Adrenal gland (tissue), 12 donors: ENCODE measurements around the gene IDH2. TPM values are rescaled to one million over a fixed set of nuclear protein-coding genes. Genes with fewer than 3 reads are reported as not detected.

Experiments used
- DNase-seq, 7 donors: peaks; one replicate each; pipeline ENCODE4 v3.0.0-alpha.2; 2019 to 2020
- H3K27ac ChIP-seq, 5 donors: fragments of 200-600 bp; sonication (generic) in 4 of 5; 1 replicate in 3 of 5; 2 replicates in 2 of 5; pipeline versions ENCODE4 v1.5.1 to v1.8.0; 2016 to 2020; ENCODE audit warnings: mild to moderate bottlenecking in 1 of 5
- H3K27me3 ChIP-seq: fragments of 200-600 bp; 2 replicates; pipeline ENCODE4 v1.8.0; 2021
- H3K36me3 ChIP-seq, 2 donors: fragments of 200-600 bp; replicated peaks in 1 of 2; 1 replicate in 1 of 2; 2 replicates in 1 of 2; pipeline versions ENCODE4 v1.5.1 to v1.8.0; 2018 to 2022
- H3K4me1 ChIP-seq, 2 donors: fragments of 200-600 bp; replicated peaks in 1 of 2; 1 replicate in 1 of 2; 2 replicates in 1 of 2; pipeline versions ENCODE4 v1.5.1 to v1.8.0; 2018 to 2021
- H3K4me3 ChIP-seq, 4 donors: fragments of 200-600 bp; sonication (generic) in 3 of 4; one replicate each; pipeline ENCODE4 v1.5.1; 2016 to 2018
- H3K9me3 ChIP-seq, 3 donors: fragments of 200-600 bp; sonication (generic) in 1 of 3; replicated peaks in 1 of 3; 1 replicate in 2 of 3; 2 replicates in 1 of 3; pipeline versions ENCODE4 v1.5.1 to v1.8.0; 2016 to 2021
- CTCF ChIP-seq, 6 experiments: fragments of 450-650 bp in 4 of 6; fragments of 200-600 bp in 2 of 6; sonication (generic) in 1 of 6; IDR thresholded peaks; 1 replicate in 5 of 6; 2 replicates in 1 of 6; pipeline versions ENCODE4 v1.5.1 to v1.8.0; 2016 to 2021; ENCODE audit warnings: antibody characterized with exemption in 6 of 6, mild to moderate bottlenecking in 2 of 6, moderate library complexity in 1 of 6
- POLR2A ChIP-seq, 2 donors: fragments of 450-650 bp; IDR thresholded peaks; one replicate each; pipeline ENCODE4 v1.6.1; 2017; ENCODE audit warnings: antibody characterized with exemption in 2 of 2, mild to moderate bottlenecking in 2 of 2, moderate library complexity in 1 of 2
- WGBS, 4 donors: extraction: QIAGEN DNeasy Blood & Tissue Kit in 2 of 4; methylation state at CpG; one replicate each; pipeline versions ENCODE4 v1.1.5 to v1.1.7; 2013 to 2017; 5-methylcytosine and 5-hydroxymethylcytosine counted together
- intact Hi-C, 2 donors: fragments of 100-400 bp; cut with DNase I; formaldehyde crosslinking; loops; one replicate each; pipeline versions ENCODE4 v1.14.1 to v1.15.0; 2022 to 2023
- polyA plus RNA-seq, 3 donors: library from polyadenylated mRNA; stranded (reverse); fragments of 200-250 nt in 2 of 3; fragments of 350-450 nt in 1 of 3; fragmentation: Illumina TruSeq in 1 of 3; extraction: RNeasy Lipid Tissue Mini Kit (QIAGEN cat#74804) in 1 of 3; gene quantifications; one replicate each; pipeline ENCODE4 v1.2.3, GENCODE V29; 2013 to 2014
- total RNA-seq, 9 donors: library from RNA; depleted of rRNA in 4 of 9; stranded (reverse); fragments of >200 nt in 4 of 9; fragments of 120-200 nt in 1 of 9; fragmentation: NEBNext Ultra II Directional in 1 of 9; extraction: Animal tissue kit (Norgen Biotek cat#: 25700) in 1 of 9; gene quantifications; one replicate each; pipeline versions ENCODE4 v1.1.0 to v1.2.4, GENCODE V29; 2013 to 2023
- donor health status: healthy with polysubstance abuse.
- donor health status: Bipolar disorder and iron deficiency.
- donor health status: DM: yes; HTN: yes; CAD: no.
- donor health status: DM: no; HTN: no; CAD: no.
- donor health status: DM: no; HTN: no; CAD: no.
- donor health status: DM: yes; HTN: yes; CAD: no.

The IDH2 gene
- total and polyA plus RNA-seq, 12 donors = 10.3 to 33.6 (median 19.3) TPM

GRCh38 chr15:90060797-90061196, 41.5 kb downstream of the IDH2 start:
- intact Hi-C loops = no loop called here
- H3K4me1 ChIP-seq = peaks cover 13 to 37% of the 10 kb centered on the region in 2 donors
- peak overlapping the region in 1 of 5 donors; percentile 63 for H3K27ac ChIP-seq
- H3K27me3 ChIP-seq = no peaks in the 10 kb centered on the region
- H3K9me3 ChIP-seq = no peaks in the 10 kb centered on the region
- H3K4me3 ChIP-seq = no peak overlapping the region
- WGBS, 4 donors = 49 to 60% (median 54%) methylated on average over 3 of the region's 3 CpGs
- DNase-seq = peak in 1 of 7 donors; percentile 13
- TF ChIP-seq CTCF (IDR thresholded peaks at IDR 0.05) (no peak), POLR2A (IDR thresholded peaks at IDR 0.05) (no peak)
- no peaks in the 10 kb centered on the region for H3K36me3 ChIP-seq

DNA sequence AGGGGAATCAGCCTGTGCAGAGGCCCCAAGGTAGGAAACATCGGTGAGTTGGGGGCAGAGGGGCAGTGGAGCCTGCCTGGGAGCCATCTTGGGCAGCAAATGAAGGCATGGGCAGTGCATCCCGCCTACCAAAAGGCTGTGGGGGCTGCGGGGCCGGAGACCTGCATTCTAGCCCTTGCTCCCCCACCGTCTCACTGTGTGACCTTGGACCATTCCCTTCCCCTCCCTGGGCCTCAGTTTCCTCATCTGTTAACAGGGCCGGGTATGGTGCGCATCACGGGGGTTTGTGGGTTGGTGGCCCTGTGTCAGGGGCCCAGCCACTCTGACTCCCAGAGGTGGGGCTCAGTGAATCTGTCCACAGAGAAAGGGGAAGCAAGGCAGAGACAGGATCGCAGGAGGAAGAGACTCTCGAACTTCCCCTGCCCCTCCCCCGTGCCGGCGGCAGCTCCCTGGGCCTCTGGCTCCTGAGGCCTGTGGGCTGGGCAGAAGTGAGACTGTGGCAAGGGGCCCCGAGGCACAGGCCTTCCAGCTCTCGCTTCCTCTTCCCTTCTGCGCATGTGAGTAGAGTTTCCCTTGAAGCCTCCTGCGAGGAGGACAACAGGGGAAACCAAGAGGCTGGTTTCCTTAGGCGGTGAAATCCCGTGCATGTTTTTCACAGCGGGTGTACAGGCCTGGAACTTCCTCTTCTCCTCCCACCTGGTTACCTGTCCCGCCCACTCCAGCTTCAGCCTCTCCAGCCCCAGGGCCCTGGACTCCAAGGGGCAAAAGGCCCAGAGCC, 42.9 kb downstream of the IDH2 start:
- peak; percentile 67 to 81 (median 71) for DNase-seq

GRCh38 chr15:90058775-90059174, 43.5 kb downstream of the IDH2 start:
- Histone ChIP-seq H3K4me1 (peaks cover 13 to 31% of the 10 kb centered on the region in 2 donors), H3K9me3 (no peaks in the 10 kb centered on the region), H3K36me3 (no peaks in the 10 kb centered on the region), H3K4me3 (no peak overlapping the region), H3K27ac (peak overlapping the region in 2 of 5 donors; percentile 63 to 88), H3K27me3 (no peaks in the 10 kb centered on the region)
- intact Hi-C loops = no loop called here
- no peak for DNase-seq
- 87 to 93% (median 89%) methylated on average over 5 of the region's 5 CpGs for WGBS, 4 donors
- no peak for TF ChIP-seq CTCF (IDR thresholded peaks at IDR 0.05)
- no peak for TF ChIP-seq POLR2A (IDR thresholded peaks at IDR 0.05)

More for the DNA sequence above, 42.9 kb downstream of the IDH2 start:
- Histone ChIP-seq H3K4me3 (no peak overlapping the region), H3K36me3 (no peaks in the 10 kb centered on the region), H3K4me1 (peaks cover 13 to 31% of the 10 kb centered on the region in 2 donors), H3K9me3 (no peaks in the 10 kb centered on the region), H3K27ac (peak overlapping the region in 3 of 5 donors; percentile 19 to 88 (median 63)), H3K27me3 (no peaks in the 10 kb centered on the region)
- TF ChIP-seq POLR2A (IDR thresholded peaks at IDR 0.05) (no peak), CTCF (IDR thresholded peaks at IDR 0.05) (no peak)
- intact Hi-C loops = no loop called here
- 62 to 83% (median 64%) methylated on average over 8 to 21 of the region's 21 CpGs for WGBS, 4 donors

GRCh38 chr15:90058308-90058707, 44.0 kb downstream of the IDH2 start:
- no peaks in the 10 kb centered on the region for H3K9me3 ChIP-seq
- TF ChIP-seq POLR2A (IDR thresholded peaks at IDR 0.05) (no peak), CTCF (IDR thresholded peaks at IDR 0.05) (no peak)
- peaks cover 13 to 31% of the 10 kb centered on the region in 2 donors for H3K4me1 ChIP-seq
- no peaks in the 10 kb centered on the region for H3K36me3 ChIP-seq
- H3K27ac ChIP-seq = peak overlapping the region in 2 of 5 donors; percentile 10 to 29
- no peak overlapping the region for H3K4me3 ChIP-seq
- intact Hi-C loops = no loop called here
- DNase-seq = no peak
- H3K27me3 ChIP-seq = no peaks in the 10 kb centered on the region
- WGBS, 4 donors = 73 to 82% (median 79%) methylated on average over 4 of the region's 4 CpGs
